Measurements from ENCODE around the gene GLRX2.

DNA sequence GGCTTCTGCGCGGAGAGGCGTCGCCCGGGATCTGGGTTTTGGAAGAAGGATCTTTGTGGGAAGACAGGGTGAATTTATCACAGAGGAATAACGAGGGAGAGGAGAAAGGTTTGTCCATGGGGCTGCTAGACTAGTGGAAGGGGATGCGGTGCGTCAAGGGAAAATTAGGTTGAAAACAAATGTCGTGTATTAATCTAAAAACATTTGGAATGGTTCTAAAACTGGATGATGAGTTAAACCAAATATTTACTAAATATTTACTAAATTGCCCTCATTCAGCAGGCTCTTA, 45.2 kb downstream of the GLRX2 start:
- TF ChIP-seq, protein P1, sequence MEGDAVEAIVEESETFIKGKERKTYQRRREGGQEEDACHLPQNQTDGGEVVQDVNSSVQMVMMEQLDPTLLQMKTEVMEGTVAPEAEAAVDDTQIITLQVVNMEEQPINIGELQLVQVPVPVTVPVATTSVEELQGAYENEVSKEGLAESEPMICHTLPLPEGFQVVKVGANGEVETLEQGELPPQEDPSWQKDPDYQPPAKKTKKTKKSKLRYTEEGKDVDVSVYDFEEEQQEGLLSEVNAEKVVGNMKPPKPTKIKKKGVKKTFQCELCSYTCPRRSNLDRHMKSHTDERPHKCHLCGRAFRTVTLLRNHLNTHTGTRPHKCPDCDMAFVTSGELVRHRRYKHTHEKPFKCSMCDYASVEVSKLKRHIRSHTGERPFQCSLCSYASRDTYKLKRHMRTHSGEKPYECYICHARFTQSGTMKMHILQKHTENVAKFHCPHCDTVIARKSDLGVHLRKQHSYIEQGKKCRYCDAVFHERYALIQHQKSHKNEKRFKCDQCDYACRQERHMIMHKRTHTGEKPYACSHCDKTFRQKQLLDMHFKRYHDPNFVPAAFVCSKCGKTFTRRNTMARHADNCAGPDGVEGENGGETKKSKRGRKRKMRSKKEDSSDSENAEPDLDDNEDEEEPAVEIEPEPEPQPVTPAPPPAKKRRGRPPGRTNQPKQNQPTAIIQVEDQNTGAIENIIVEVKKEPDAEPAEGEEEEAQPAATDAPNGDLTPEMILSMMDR (IDR thresholded peaks at IDR 0.05) = no peak
- TF ChIP-seq POLR2A (IDR thresholded peaks at IDR 0.05) = no peak
